CD4-positive, alpha-beta T cell (primary cell): ENCODE measurements around the gene ARSJ. TPM values are rescaled to one million over a fixed set of nuclear protein-coding genes. Genes with fewer than 3 reads are reported as not detected.

Source experiments
- ATAC-seq: fragments of 200-7000 bp; cut with Tn5 transposase; one replicate; pipeline ENCODE4 v1.10.0; 2022; ENCODE audit warnings: mild to moderate bottlenecking; ENCODE audit not compliant: poor library complexity
- CTCF ChIA-PET: fragments of 350-600 bp; sonication (Branson Sonifier 250); formaldehyde crosslinking; loops from one replicate; lab custom pipeline; 2021; ENCODE audit warnings: antibody characterized with exemption, inconsistent platforms; lab: Charles Lee
- POLR2A ChIA-PET: fragments of 350-600 bp; sonication (Branson Sonifier 250); formaldehyde crosslinking; loops from one replicate; lab custom pipeline; 2021; ENCODE audit warnings: antibody characterized with exemption, inconsistent platforms; lab: Charles Lee
- DNase-seq, 14 experiments: peaks; one replicate each; pipeline ENCODE4 v3.0.0-alpha.2; 2013 to 2020; ENCODE audit warnings: mixed read lengths in 2 of 14
- H3K27ac ChIP-seq, 2 donors: one replicate each; pipeline versions ENCODE4 v1.5.1 to v1.7.0; 2013; ENCODE audit warnings: low read length in 2 of 2, low read depth in 1 of 2, mild to moderate bottlenecking in 1 of 2
- H3K27me3 ChIP-seq, 2 experiments: 1 replicate in 1 of 2; 2 replicates in 1 of 2; pipeline versions ENCODE4 v1.6.1 to v1.7.0; 2013; ENCODE audit warnings: low read length in 2 of 2, control low read depth in 1 of 2, mild to moderate bottlenecking in 1 of 2, moderate library complexity in 1 of 2; ENCODE audit not compliant: insufficient read depth in 2 of 2, control insufficient read depth in 1 of 2
- H3K36me3 ChIP-seq: one replicate; pipeline ENCODE4 v1.6.1; 2013; ENCODE audit warnings: low read length, control low read depth; ENCODE audit not compliant: insufficient read depth
- H3K4me1 ChIP-seq: one replicate; pipeline ENCODE4 v1.6.1; 2013; ENCODE audit warnings: low read length, control low read depth; ENCODE audit not compliant: insufficient read depth
- H3K4me3 ChIP-seq: one replicate; pipeline ENCODE4 v1.5.1; 2013; ENCODE audit warnings: mild to moderate bottlenecking, low read length, moderate library complexity
- H3K9me3 ChIP-seq, 2 experiments: 1 replicate in 1 of 2; 2 replicates in 1 of 2; pipeline versions ENCODE4 v1.6.1 to v1.7.0; 2013; ENCODE audit warnings: low read length in 2 of 2, mild to moderate bottlenecking in 2 of 2, control low read depth in 1 of 2, moderate library complexity in 1 of 2; ENCODE audit not compliant: control insufficient read depth in 1 of 2, insufficient read depth in 1 of 2
- H3K27ac Mint-ChIP-seq: one replicate; pipeline ENCODE4 v1.8.0; 2020; ENCODE audit warnings: mixed read lengths
- H3K27me3 Mint-ChIP-seq: one replicate; pipeline ENCODE4 v1.8.0; 2021; ENCODE audit warnings: mixed read lengths
- H3K36me3 Mint-ChIP-seq: one replicate; pipeline ENCODE4 v1.8.0; 2021; ENCODE audit warnings: low read depth, mixed read lengths
- H3K4me1 Mint-ChIP-seq: one replicate; pipeline ENCODE4 v1.8.0; 2021; ENCODE audit warnings: low read depth, mixed read lengths
- H3K4me3 Mint-ChIP-seq: one replicate; pipeline ENCODE4 v1.8.0; 2020; ENCODE audit warnings: mild to moderate bottlenecking, mixed read lengths
- H3K9me3 Mint-ChIP-seq: one replicate; pipeline ENCODE4 v1.8.0; 2020; ENCODE audit warnings: mixed read lengths
- intact Hi-C, 2 experiments: fragments of 100-400 bp; cut with DNase I in 1 of 2; cut with micrococcal nuclease in 1 of 2; formaldehyde crosslinking; loops; one replicate each; pipeline versions ENCODE4 v1.15.1 to v1.9.0; 2023 to 2025; cut with DNase I, micrococcal nuclease
- total RNA-seq, 174 experiments: library from RNA in 2 of 174; stranded (reverse) in 2 of 174; gene quantifications; one replicate each; pipeline ENCODE4 v1.2.3 and lab custom pipeline; 2021 to 2026
- TF ChIP-seq, protein P1 (sequence below): fragments of 200-600 bp; IDR thresholded peaks from one replicate; pipeline ENCODE4 v1.8.0; 2022; ENCODE audit warnings: antibody characterized with exemption, mild to moderate bottlenecking

The ARSJ gene
- total RNA-seq, 2 experiments from 2014 or later = not detected

DNA sequence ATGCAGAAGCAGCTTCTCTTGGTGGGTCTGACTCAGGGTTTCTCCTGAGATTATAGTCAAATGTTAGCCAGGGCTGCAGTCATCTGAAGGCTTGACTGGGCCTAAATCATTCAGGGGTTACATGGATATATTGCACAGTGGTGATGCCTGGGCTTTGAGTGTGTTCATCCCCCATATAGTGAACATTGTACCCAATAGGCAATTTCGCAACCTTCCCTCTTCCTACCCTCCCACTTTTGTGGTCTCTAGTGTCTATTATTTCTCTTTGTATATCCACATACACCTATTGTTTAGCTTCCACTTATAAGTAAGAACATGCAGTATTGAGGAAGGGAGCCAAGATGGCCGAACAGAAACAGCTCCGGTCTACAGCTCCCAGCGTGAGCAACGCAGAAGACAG, 127.6 kb downstream of the ARSJ start:
- peaks cover 0 to 4% of the 10 kb centered on the region in 2 experiments for H3K9me3 ChIP-seq
- DNase-seq (no peak), ATAC-seq (no peak)
- TF ChIP-seq, protein P1, sequence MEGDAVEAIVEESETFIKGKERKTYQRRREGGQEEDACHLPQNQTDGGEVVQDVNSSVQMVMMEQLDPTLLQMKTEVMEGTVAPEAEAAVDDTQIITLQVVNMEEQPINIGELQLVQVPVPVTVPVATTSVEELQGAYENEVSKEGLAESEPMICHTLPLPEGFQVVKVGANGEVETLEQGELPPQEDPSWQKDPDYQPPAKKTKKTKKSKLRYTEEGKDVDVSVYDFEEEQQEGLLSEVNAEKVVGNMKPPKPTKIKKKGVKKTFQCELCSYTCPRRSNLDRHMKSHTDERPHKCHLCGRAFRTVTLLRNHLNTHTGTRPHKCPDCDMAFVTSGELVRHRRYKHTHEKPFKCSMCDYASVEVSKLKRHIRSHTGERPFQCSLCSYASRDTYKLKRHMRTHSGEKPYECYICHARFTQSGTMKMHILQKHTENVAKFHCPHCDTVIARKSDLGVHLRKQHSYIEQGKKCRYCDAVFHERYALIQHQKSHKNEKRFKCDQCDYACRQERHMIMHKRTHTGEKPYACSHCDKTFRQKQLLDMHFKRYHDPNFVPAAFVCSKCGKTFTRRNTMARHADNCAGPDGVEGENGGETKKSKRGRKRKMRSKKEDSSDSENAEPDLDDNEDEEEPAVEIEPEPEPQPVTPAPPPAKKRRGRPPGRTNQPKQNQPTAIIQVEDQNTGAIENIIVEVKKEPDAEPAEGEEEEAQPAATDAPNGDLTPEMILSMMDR = no peak
- CTCF ChIA-PET = interaction anchor here (1.0 kb wide), 1 partner anchor 10 kb away, joined by 4 read pairs; no protein-coding TSS in a partner anchor
- H3K4me3 Mint-ChIP-seq = no peak overlapping the region
- no peaks in the 10 kb centered on the region for H3K36me3 ChIP-seq
- POLR2A ChIA-PET = no interaction called here
- no peaks in the 10 kb centered on the region for H3K4me1 Mint-ChIP-seq
- no peak overlapping the region for H3K27ac Mint-ChIP-seq
- no peaks in the 10 kb centered on the region for H3K27me3 Mint-ChIP-seq
- H3K4me3 ChIP-seq = no peak overlapping the region
- H3K4me1 ChIP-seq = no peaks in the 10 kb centered on the region
- H3K36me3 Mint-ChIP-seq = no peaks in the 10 kb centered on the region
- no peak overlapping the region for H3K27ac ChIP-seq
- no peaks in the 10 kb centered on the region for H3K27me3 ChIP-seq
- intact Hi-C loops = no loop called here
- H3K9me3 Mint-ChIP-seq = no peaks in the 10 kb centered on the region

Other genes starting within 250 kb of the ARSJ start
- gene CAMK2D, start 217.9 kb downstream of the ARSJ start, total RNA-seq = 10 to 100 TPM; 29.9 to 32.9 TPM